ENCODE measurements around the gene ZPR1.

GRCh38 chr11:116733043-116733755 lies 54.6 kb downstream of the ZPR1 start:
- TF ChIP-seq POLR2A (IDR thresholded peaks at IDR 0.05), result no peak
- TF ChIP-seq, protein P1, sequence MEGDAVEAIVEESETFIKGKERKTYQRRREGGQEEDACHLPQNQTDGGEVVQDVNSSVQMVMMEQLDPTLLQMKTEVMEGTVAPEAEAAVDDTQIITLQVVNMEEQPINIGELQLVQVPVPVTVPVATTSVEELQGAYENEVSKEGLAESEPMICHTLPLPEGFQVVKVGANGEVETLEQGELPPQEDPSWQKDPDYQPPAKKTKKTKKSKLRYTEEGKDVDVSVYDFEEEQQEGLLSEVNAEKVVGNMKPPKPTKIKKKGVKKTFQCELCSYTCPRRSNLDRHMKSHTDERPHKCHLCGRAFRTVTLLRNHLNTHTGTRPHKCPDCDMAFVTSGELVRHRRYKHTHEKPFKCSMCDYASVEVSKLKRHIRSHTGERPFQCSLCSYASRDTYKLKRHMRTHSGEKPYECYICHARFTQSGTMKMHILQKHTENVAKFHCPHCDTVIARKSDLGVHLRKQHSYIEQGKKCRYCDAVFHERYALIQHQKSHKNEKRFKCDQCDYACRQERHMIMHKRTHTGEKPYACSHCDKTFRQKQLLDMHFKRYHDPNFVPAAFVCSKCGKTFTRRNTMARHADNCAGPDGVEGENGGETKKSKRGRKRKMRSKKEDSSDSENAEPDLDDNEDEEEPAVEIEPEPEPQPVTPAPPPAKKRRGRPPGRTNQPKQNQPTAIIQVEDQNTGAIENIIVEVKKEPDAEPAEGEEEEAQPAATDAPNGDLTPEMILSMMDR (IDR thresholded peaks at IDR 0.05), result no peak
- no peak for TF ChIP-seq POLR2AphosphoS5 (IDR thresholded peaks at IDR 0.05)
